H1 (cell line): ENCODE results near the gene BPIFA2. TPM values are rescaled to one million over a fixed set of nuclear protein-coding genes. Genes with fewer than 3 reads are reported as not detected.

Source experiments
- CTCF ChIA-PET: fragments of 300-600 bp; sonication (Branson Sonifier 250); formaldehyde crosslinking; loops from one replicate; lab custom pipeline; 2021; ENCODE audit not compliant: partially characterized antibody; lab: Charles Lee
- POLR2A ChIA-PET: fragments of 300-600 bp; sonication (Branson Sonifier 250); formaldehyde crosslinking; loops from one replicate; lab custom pipeline; 2021; ENCODE audit warnings: inconsistent platforms; ENCODE audit not compliant: partially characterized antibody; lab: Charles Lee
- DNase-seq, 2 experiments: peaks; one replicate each; pipeline versions ENCODE4 v3.0.0 to v3.0.0-alpha.2; 2010 to 2022; ENCODE audit warnings: low spot score in 2 of 2, low read depth in 1 of 2, mixed read lengths in 1 of 2
- FAIRE-seq: peaks from 2 replicates; lab custom pipeline; 2011; peaks lifted over from hg19 to GRCh38; lab: Jason Lieb, UNC
- H2AFZ ChIP-seq: 2 replicates; pipeline ENCODE4 v1.8.1; 2012; ENCODE audit warnings: low read length, inconsistent platforms
- H2AK5ac ChIP-seq: 2 replicates; pipeline ENCODE4 v1.6.1; 2013; ENCODE audit warnings: low read depth, low read length
- H2BK120ac ChIP-seq: replicated peaks from 2 replicates; pipeline ENCODE3; 2013; ENCODE audit warnings: low read depth, low read length, inconsistent platforms
- H2BK12ac ChIP-seq: 2 replicates; pipeline ENCODE4 v1.6.1; 2013; ENCODE audit warnings: low read depth, low read length
- H2BK15ac ChIP-seq: 2 replicates; pipeline ENCODE4 v1.6.1; 2013; ENCODE audit warnings: low read length
- H2BK20ac ChIP-seq: 2 replicates; pipeline ENCODE4 v1.6.1; 2013; ENCODE audit warnings: low read length
- H2BK5ac ChIP-seq: 2 replicates; pipeline ENCODE4 v1.6.1; 2013; ENCODE audit warnings: low read depth, low read length
- H3K14ac ChIP-seq: 2 replicates; pipeline ENCODE4 v1.6.1; 2013; ENCODE audit warnings: inconsistent platforms; ENCODE audit not compliant: insufficient read length
- H3K18ac ChIP-seq: 2 replicates; pipeline ENCODE4 v1.6.1; 2013; ENCODE audit warnings: low read length; ENCODE audit errors: extremely low read depth
- H3K23ac ChIP-seq: 2 replicates; pipeline ENCODE4 v1.6.1; 2013; ENCODE audit warnings: inconsistent platforms; ENCODE audit not compliant: insufficient read length
- H3K23me2 ChIP-seq: 2 replicates; pipeline ENCODE4 v1.6.1; 2013; ENCODE audit warnings: low read depth, low read length
- H3K27ac ChIP-seq: 2 replicates; pipeline ENCODE4 v1.6.1; 2011; ENCODE audit warnings: low read depth, low read length, inconsistent platforms
- H3K27me3 ChIP-seq, 4 experiments: replicated peaks in 1 of 4; 1 replicate in 1 of 4; 2 replicates in 3 of 4; pipeline versions ENCODE4 v1.6.1 to v1.8.1; 2011 to 2013; ENCODE audit warnings: low read length in 3 of 4, mild to moderate bottlenecking in 3 of 4, inconsistent platforms in 2 of 4, mixed read lengths in 2 of 4, moderate library complexity in 1 of 4; ENCODE audit not compliant: control insufficient read depth in 3 of 4, insufficient read depth in 3 of 4; ENCODE audit errors: extremely low read depth in 1 of 4
- H3K36me3 ChIP-seq, 4 experiments: 2 replicates each; pipeline versions ENCODE4 v1.6.1 to v1.8.1; 2011 to 2013; ENCODE audit warnings: mild to moderate bottlenecking in 4 of 4, low read length in 3 of 4, moderate library complexity in 2 of 4, control low read depth in 1 of 4, inconsistent platforms in 1 of 4; ENCODE audit not compliant: insufficient read depth in 4 of 4, control insufficient read depth in 2 of 4
- H3K4ac ChIP-seq: replicated peaks from 2 replicates; pipeline ENCODE3; 2013; ENCODE audit warnings: low read length, low read depth, mixed read lengths, inconsistent platforms; ENCODE audit not compliant: insufficient read length
- H3K4me1 ChIP-seq, 4 experiments: replicated peaks in 1 of 4; 1 replicate in 1 of 4; 2 replicates in 3 of 4; pipeline versions ENCODE4 v1.6.1 to v1.8.1; 2011 to 2013; ENCODE audit warnings: low read length in 3 of 4, inconsistent platforms in 2 of 4, mixed read lengths in 1 of 4; ENCODE audit not compliant: insufficient read depth in 4 of 4, control insufficient read depth in 3 of 4
- H3K4me2 ChIP-seq, 2 experiments: 2 replicates each; pipeline versions ENCODE4 v1.6.1 to v1.8.1; 2011 to 2013; ENCODE audit warnings: low read depth in 2 of 2, low read length in 2 of 2, control low read depth in 1 of 2, inconsistent platforms in 1 of 2, mild to moderate bottlenecking in 1 of 2; ENCODE audit not compliant: insufficient read depth in 1 of 2
- H3K4me3 ChIP-seq, 4 experiments: fragments of 200-600, 300-600 bp in 1 of 4; sonication (generic), shearing (Covaris generic), sonication (Bioruptor Twin) in 1 of 4; 2 replicates each; pipeline versions ENCODE4 v1.5.1 to v1.8.1; 2011 to 2016; ENCODE audit warnings: low read length in 4 of 4, low read depth in 3 of 4, control low read depth in 2 of 4, inconsistent platforms in 2 of 4, mild to moderate bottlenecking in 2 of 4, mixed read lengths in 1 of 4, moderate library complexity in 1 of 4; ENCODE audit not compliant: insufficient read depth in 2 of 4; ENCODE audit errors: extremely low read depth in 1 of 4
- H3K56ac ChIP-seq: replicated peaks from 2 replicates; pipeline ENCODE3; 2013; ENCODE audit warnings: low read depth, mild to moderate bottlenecking, mixed read lengths, low read length, inconsistent platforms; ENCODE audit not compliant: insufficient read length
- H3K79me1 ChIP-seq: 2 replicates; pipeline ENCODE4 v1.6.1; 2013; ENCODE audit warnings: low read depth, low read length, control low read depth
- H3K79me2 ChIP-seq, 2 experiments: 2 replicates each; pipeline versions ENCODE4 v1.6.1 to v1.8.1; 2012 to 2013; ENCODE audit warnings: low read length in 2 of 2, mild to moderate bottlenecking in 2 of 2, inconsistent platforms in 1 of 2; ENCODE audit not compliant: insufficient read depth in 2 of 2, control insufficient read depth in 1 of 2
- H3K9ac ChIP-seq, 4 experiments: replicated peaks in 1 of 4; 1 replicate in 1 of 4; 2 replicates in 3 of 4; pipeline versions ENCODE4 v1.6.1 to v1.8.1; 2011 to 2013; ENCODE audit warnings: low read depth in 3 of 4, low read length in 3 of 4, control low read depth in 2 of 4, mild to moderate bottlenecking in 2 of 4, moderate library complexity in 2 of 4, inconsistent platforms in 1 of 4; ENCODE audit errors: extremely low read depth in 1 of 4
- H3K9me3 ChIP-seq, 2 experiments: 2 replicates each; pipeline versions ENCODE4 v1.6.1 to v1.8.1; 2012 to 2013; ENCODE audit warnings: mild to moderate bottlenecking in 2 of 2, moderate library complexity in 2 of 2, control low read depth in 1 of 2, inconsistent platforms in 1 of 2, low read depth in 1 of 2, low read length in 1 of 2, mixed read lengths in 1 of 2; ENCODE audit not compliant: insufficient read depth in 2 of 2
- H4K20me1 ChIP-seq, 2 experiments: replicated peaks in 1 of 2; 2 replicates each; pipeline versions ENCODE3 to v1.8.1; 2011 to 2013; ENCODE audit warnings: inconsistent platforms in 2 of 2, low read length in 2 of 2, mild to moderate bottlenecking in 1 of 2; ENCODE audit not compliant: insufficient read depth in 2 of 2, control insufficient read depth in 1 of 2
- H4K5ac ChIP-seq: 2 replicates; pipeline ENCODE4 v1.6.1; 2013; ENCODE audit warnings: low read length, low read depth, mixed read lengths, inconsistent platforms; ENCODE audit not compliant: insufficient read length
- H4K8ac ChIP-seq: 2 replicates; pipeline ENCODE4 v1.8.0; 2013; ENCODE audit warnings: mild to moderate bottlenecking, moderate library complexity, low read length, inconsistent platforms; ENCODE audit not compliant: insufficient read depth; ENCODE audit errors: extremely low read depth
- H4K91ac ChIP-seq: replicated peaks from 2 replicates; pipeline ENCODE3; 2013; ENCODE audit warnings: low read length, mixed read lengths, inconsistent platforms; ENCODE audit not compliant: insufficient read length
- CREB1 ChIP-seq: IDR thresholded peaks from 2 replicates; pipeline ENCODE4 v1.6.1; 2012; ENCODE audit warnings: inconsistent platforms
- EP300 ChIP-seq, 2 experiments: IDR thresholded peaks; 1 replicate in 1 of 2; 2 replicates in 1 of 2; pipeline ENCODE4 v1.6.1; 2011 to 2012; ENCODE audit warnings: low read depth in 2 of 2, low read length in 2 of 2, mild to moderate bottlenecking in 2 of 2, borderline replicate concordance in 1 of 2, inconsistent platforms in 1 of 2, moderate library complexity in 1 of 2
- WGBS, 2 experiments: shearing (Covaris generic) in 1 of 2; methylation state at CpG; one replicate each; pipeline versions ENCODE4 v1.1.6 to v1.1.7; 2013 to 2015; ENCODE audit warnings: low lambda C conversion rate in 2 of 2, mixed read lengths in 2 of 2, inconsistent platforms in 1 of 2, low coverage in 1 of 2, missing lambda C conversion rate in 1 of 2; ENCODE audit not compliant: insufficient replicate concordance in 2 of 2, insufficient coverage in 1 of 2, insufficient read length in 1 of 2; ENCODE audit errors: extremely low coverage in 1 of 2, missing lambda C conversion rate in 1 of 2; 5-methylcytosine and 5-hydroxymethylcytosine counted together
- polyA plus RNA-seq, 7 experiments: library from polyadenylated mRNA; depleted of rRNA in 3 of 7; stranded (reverse) in 5 of 7; unstranded in 2 of 7; fragments of >200 nt in 5 of 7; fragments of 200-250 nt in 2 of 7; gene quantifications; 1 replicate in 5 of 7; 2 replicates in 1 of 7; 4 replicates in 1 of 7; pipeline versions ENCODE4 v1.2.1 to v1.2.3, GENCODE V29; 2011 to 2013; ENCODE audit warnings: missing spikeins in 2 of 7, mixed read lengths in 2 of 7
- total RNA-seq: library from RNA; stranded (reverse); fragmentation: NEBNext Ultra II Directional; extraction: Animal tissue kit (Norgen Biotek cat#: 25700); gene quantifications from 2 replicates; pipeline ENCODE4 v1.2.1, GENCODE V29; 2021

BPIFA2 gene
- total and polyA plus RNA-seq, 2 of the 8 experiments (the other 6 are each of a cell fraction or from before 2014, with no cell fraction given), result not detected

DNA sequence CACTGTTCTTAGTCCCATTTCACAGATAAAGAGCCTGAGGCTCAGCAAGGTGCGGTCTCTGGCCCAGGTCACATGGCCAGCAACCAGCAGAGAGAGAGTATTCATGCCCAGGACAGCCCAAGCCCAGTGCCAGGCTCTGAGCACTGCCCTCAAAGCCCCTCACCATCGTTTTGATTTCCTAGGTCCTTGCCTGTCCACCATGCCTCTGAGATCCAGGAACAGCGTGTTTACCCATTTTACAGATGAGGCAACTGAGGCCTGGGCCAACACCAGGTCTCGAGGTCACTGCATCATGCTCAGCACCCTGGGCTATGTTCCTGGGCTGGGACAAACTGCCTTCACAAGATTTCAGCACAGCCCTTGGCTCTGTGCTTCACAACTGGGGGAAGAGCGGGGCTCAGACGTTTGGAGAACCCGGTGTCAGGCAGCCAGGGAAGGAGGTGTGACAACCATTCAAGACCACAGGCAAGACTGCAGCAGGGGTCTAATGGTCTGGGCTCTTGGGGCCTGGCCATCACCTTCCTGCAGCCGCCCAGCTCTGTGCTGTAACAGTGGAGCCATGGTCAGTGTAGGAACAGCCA is 1.3 kb upstream of the BPIFA2 start:
- no peaks in the 10 kb centered on the region for H3K4me1 ChIP-seq
- peaks cover 13 to 15% of the 10 kb centered on the region in 2 experiments for H3K9me3 ChIP-seq
- no peak overlapping the region for H4K91ac ChIP-seq
- H3K4me3 ChIP-seq, result no peak overlapping the region
- ChIA-PET CTCF (no interaction called here), POLR2A (interaction anchor here (1.0 kb wide), 1 partner anchor 24 kb away, joined by 3 read pairs; no protein-coding TSS in a partner anchor)
- no peaks in the 10 kb centered on the region for H4K20me1 ChIP-seq
- no peak overlapping the region for H3K4me2 ChIP-seq
- no peak overlapping the region for H3K14ac ChIP-seq
- H3K27ac ChIP-seq, result no peak overlapping the region
- no peak overlapping the region for H2BK20ac ChIP-seq
- H4K5ac ChIP-seq, result no peak overlapping the region
- no peaks in the 10 kb centered on the region for H3K79me2 ChIP-seq
- no peaks in the 10 kb centered on the region for H3K27me3 ChIP-seq
- no peak overlapping the region for H2BK5ac ChIP-seq
- DNase-seq, result peak in 1 of 2 experiments; percentile 24
- no peaks in the 10 kb centered on the region for H3K79me1 ChIP-seq
- H3K23me2 ChIP-seq, result no peaks in the 10 kb centered on the region
- no peak overlapping the region for H4K8ac ChIP-seq
- H2BK15ac ChIP-seq, result no peak overlapping the region
- H3K4ac ChIP-seq, result no peak overlapping the region
- H2AK5ac ChIP-seq, result no peak overlapping the region
- 89% methylated on average over 8 of the region's 8 CpGs; no CpG with 5 or more reads in 1 of the 2 experiments for WGBS, 2 experiments
- H2BK12ac ChIP-seq, result no peak overlapping the region
- no peak for FAIRE-seq
- H2AFZ ChIP-seq, result no peak overlapping the region
- H2BK120ac ChIP-seq, result no peak overlapping the region
- no peak overlapping the region for H3K18ac ChIP-seq
- no peaks in the 10 kb centered on the region for H3K36me3 ChIP-seq
- no peak overlapping the region for H3K9ac ChIP-seq
- H3K56ac ChIP-seq, result no peak overlapping the region
- no peak overlapping the region for H3K23ac ChIP-seq
- TF ChIP-seq EP300 (IDR thresholded peaks at IDR 0.05; ENCODE audit: borderline replicate concordance in 1 of 2, low read depth in 2 of 2, low read length in 2 of 2) (no peak), CREB1 (no peak)
